ENCODE results near the gene R3HDM2.
A peak's percentile ranks its signal among the peaks of the same experiment; 100 is the strongest.
"Not testable (repeated sequence)": the region's sequence is repeated elsewhere in the genome, so short reads cannot be mapped to it uniquely, and the experiment has no call there.

Gene R3HDM2

DNA sequence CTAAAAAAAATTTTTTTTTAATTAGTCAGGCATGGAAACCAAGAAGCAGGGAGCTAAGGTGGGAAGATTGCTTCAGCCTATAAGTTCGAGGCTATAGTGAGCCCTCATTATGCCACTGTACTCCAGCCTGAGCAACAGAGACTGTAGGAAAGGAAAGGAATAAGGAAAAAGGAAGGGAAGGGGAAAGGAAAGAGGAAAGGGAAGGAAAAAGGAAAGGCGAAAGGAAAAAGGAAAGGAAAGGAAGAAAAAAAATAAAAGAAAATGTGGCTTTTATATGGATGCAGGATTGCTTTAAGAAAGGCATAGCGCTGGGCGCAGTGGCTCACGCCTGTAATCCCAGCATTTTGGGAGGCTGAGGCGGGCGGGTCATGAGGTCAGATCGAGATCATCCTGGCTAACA lies 70.4 kb downstream of the R3HDM2 start:
- no peak for DNase-seq
- in situ Hi-C loops (cut with MboI; ENCODE audit: low pct_unique_long_range_greater_than_20kb, low sequenced_read_pairs) = no loop called here

- in situ Hi-C loops (cut with MboI; ENCODE audit: low pct_unique_long_range_greater_than_20kb, low sequenced_read_pairs) = no loop called here
Observed at GRCh38 chr12:57358646-57359045, 72.2 kb downstream of the R3HDM2 start.

DNA sequence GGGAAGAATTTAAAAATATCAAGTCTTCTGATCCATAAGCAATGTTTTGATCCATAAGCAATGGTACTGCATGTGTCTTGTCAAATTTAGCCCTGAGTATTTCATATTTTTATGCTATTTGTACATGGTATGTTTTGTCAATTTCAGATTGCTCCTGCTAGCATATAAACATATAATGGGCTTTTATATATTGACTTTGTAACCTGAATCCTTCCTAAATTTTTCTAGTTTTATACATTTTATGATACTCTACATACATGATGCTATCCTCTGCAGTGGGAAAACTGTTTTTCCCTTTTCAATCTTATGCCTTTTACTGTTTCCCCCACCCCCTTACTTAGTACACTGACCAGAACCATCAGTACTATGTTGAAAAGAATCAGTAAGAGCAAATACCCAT lies 75.1 kb downstream of the R3HDM2 start:
- in situ Hi-C loops (cut with MboI; ENCODE audit: low pct_unique_long_range_greater_than_20kb, low sequenced_read_pairs) = no loop called here
- DNase-seq = no peak

More at GRCh38 chr12:57358646-57359045, 72.2 kb downstream of the R3HDM2 start:
- no peak for DNase-seq

- in situ Hi-C loops (cut with MboI; ENCODE audit: low pct_unique_long_range_greater_than_20kb, low sequenced_read_pairs) = no loop called here
- no peak for DNase-seq
Observed at GRCh38 chr12:57352166-57352565, 78.7 kb downstream of the R3HDM2 start.

DNA sequence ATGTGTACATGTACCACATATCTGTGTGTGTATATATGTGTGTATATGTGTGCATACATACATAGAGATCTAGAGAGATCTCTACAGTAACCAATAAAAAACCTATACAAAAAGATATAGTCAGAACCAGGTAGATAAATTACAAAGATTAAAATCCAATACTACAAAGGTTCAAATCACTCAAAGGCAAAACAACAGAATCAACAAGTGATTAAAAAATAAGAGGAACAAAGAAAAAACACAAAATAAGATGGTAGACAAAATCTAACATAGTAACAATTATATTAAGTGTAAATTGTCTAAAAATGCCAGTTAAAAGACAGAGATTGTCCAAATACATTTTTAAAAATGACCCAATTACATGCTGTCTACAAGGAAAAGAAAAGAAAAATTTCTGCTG lies 83.6 kb downstream of the R3HDM2 start:
- in situ Hi-C loops (cut with MboI; ENCODE audit: low pct_unique_long_range_greater_than_20kb, low sequenced_read_pairs) = no loop called here

DNA sequence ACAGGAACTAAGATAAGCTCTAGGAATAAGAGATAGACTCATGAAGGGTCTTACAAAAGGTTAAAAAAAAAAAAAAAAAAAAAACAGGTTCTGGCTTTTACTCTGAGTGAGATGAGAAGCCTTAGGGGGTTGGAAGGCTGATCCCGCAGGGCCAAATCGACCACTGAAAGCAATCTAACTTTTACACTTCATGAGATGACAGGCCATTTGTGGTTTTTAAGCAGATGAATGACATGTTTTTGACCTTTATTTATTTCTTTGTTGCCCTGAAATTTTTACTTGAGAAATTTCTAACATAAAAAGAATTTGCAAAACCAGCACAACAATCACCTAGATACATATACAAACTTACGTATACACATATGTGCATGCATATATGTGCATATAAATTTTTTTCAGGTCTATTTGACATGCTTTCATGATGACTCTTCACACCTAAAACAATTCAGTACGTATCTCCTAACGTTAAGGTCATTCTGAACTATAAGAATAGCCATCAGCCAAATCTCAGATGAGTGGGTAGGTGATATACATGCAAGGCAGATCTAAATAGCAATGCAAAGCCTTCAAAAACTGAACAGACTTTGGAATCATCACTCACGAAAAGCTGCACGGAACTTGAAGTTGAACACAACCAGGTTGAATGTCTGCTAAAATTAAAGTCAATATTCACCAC lies 87.0 kb downstream of the R3HDM2 start:
- no peak for DNase-seq
- in situ Hi-C loops (cut with MboI; ENCODE audit: low pct_unique_long_range_greater_than_20kb, low sequenced_read_pairs) = no loop called here

More for the DNA sequence above, 83.6 kb downstream of the R3HDM2 start:
- DNase-seq = no peak

DNA sequence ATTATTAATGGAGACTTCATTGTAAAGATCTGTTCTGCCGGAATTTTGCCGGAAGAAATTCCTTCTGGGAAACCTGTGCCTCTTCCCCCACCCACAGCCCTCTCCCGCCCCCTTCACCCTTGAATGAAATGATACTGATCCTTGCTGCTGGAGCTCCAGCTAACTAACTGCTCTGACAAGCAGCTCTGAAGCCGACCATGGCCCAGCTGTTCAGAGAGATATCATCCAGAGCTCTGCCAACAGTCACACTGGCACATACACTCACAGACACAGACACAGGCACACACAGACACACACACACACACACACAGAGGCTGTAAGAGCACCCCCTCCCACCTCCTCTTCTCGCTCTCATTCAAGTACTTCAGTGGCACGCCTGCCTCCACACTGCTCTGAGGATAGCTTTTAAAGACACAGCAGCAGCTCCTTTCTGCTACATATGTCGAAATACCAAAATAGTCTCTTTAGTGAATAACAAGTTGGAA lies 88.6 kb downstream of the R3HDM2 start:
- DNase-seq = peak; percentile 19
- in situ Hi-C loops (cut with MboI; ENCODE audit: low pct_unique_long_range_greater_than_20kb, low sequenced_read_pairs) = no loop called here

DNA sequence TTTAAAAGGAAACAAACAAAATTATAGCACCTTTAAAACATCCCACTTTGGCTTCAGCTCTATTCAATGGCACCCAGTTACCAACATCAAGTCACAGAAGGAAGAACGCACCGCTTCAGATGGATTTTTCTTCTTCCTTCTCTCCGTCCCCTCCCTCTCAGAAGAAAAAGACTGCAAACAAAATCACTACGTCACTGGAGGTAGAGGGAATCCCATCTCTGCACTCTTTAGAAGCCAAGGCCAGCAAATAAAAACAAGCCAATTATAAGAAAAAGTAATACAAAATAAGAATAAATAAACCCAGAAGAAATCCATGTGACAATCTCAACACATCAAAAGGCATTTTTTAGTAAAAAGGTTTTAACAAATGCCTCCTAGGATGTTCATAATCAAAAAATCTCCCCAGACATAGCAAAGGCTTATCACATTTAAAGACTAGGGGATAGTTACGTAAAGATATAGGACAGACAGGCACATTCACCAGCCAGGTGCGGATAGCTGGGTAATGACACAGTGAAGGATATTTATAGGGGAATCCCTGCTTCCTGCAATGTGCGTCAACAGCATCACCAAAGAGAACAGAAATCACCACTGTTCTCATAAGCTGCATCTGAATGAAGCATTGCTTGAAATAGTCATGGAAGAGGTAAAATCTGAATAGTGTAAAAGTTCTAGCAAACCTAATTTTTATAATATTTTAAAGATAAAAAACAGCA lies 89.4 kb downstream of the R3HDM2 start:
- in situ Hi-C loops (cut with MboI; ENCODE audit: low pct_unique_long_range_greater_than_20kb, low sequenced_read_pairs) = no loop called here
- no peak for DNase-seq

DNA sequence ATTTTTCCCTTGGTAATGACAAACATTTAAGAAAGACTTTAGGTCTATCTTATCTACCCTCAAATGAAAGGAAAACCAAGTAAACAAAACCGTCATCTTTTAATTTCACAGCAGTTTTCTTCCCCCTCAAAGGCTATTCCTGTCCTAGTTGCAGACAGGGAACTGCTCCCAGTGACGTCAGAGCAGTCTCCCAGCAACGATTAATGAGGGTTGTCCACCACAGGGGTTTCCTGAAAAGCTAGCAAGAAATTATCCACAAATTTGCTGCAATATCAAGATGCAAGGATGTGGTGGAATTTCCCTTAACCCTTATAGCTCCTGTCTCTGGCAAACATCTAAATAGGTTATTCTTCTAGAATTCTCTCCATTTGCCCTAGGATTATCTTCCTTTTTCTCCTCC lies 90.7 kb downstream of the R3HDM2 start:
- in situ Hi-C loops (cut with MboI; ENCODE audit: low pct_unique_long_range_greater_than_20kb, low sequenced_read_pairs) = no loop called here
- peak; percentile 49 for DNase-seq

DNA sequence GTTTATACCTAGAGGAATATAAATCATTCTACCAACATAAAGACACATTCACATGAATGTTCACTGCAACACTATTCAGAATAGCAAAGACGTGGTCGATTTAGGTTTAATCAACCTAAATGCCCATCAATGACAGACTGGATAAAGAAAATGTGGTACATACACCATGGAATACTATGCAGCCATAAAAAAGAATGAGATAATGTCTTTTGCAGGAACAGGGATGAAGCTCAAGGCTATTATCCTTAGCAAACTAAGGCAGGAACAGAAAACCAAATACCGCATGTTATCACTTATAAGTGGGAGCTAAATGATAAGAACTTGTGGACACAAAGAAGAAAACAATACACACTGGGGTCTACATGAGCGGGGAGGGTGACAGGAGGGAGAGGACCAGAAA lies 94.5 kb downstream of the R3HDM2 start:
- DNase-seq; in situ Hi-C loops (cut with MboI; ENCODE audit: low pct_unique_long_range_greater_than_20kb, low sequenced_read_pairs): not testable (repeated sequence)

- DNase-seq = no peak
- in situ Hi-C loops (cut with MboI; ENCODE audit: low pct_unique_long_range_greater_than_20kb, low sequenced_read_pairs) = no loop called here
Observed at GRCh38 chr12:57334219-57334618, 96.6 kb downstream of the R3HDM2 start.

DNA sequence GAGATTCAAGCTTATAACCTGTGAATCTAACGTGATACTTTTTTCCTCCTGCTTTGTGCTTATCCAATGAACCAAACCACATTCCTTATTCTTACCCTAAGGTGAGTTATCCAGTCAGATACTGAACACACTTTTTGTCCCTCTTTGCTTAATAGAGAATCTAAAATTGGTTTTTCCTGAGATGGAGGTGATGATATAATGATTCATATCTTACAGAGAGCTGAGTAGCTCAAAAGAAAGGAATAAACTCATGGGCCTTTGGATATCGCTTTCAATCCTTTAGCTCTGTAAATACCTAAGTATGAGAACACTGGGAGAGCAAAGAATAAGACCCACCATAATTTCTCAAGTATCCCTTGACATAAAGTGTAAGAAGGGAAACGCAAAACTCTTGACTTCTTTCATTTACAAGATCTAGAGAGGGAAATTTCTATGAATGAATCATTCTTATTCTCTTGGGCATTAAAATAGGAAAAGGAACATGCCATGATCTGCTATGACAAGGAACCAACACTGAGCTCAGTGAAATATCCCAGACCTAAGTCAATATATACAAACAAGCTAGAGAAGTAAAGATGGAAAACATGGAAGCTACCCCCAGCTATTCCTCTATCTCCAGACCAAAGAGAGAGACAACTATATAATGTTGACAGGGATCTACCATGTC lies 98.1 kb downstream of the R3HDM2 start:
- DNase-seq = no peak
- in situ Hi-C loops (cut with MboI; ENCODE audit: low pct_unique_long_range_greater_than_20kb, low sequenced_read_pairs) = no loop called here

DNA sequence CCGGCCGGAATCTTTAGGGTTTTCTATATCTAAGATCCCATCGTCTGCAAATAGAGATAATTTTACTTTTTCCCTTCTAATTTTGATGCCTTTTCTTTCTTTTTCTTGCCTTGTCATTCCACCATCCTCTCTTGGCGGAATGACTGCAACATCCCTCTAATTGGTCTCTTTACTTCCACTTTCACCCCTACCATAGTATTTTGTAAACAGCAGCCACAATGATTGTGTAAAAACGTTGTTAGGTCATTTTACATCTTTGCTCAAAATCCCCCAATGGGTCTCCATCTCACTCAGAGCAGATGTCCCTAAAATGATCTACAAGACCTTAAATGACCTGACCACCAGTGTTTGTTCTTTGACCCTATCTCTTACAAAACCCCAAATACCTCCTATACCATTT lies 99.9 kb downstream of the R3HDM2 start:
- in situ Hi-C loops (cut with MboI; ENCODE audit: low pct_unique_long_range_greater_than_20kb, low sequenced_read_pairs) = no loop called here
- no peak for DNase-seq

- no peak for DNase-seq
- in situ Hi-C loops (cut with MboI; ENCODE audit: low pct_unique_long_range_greater_than_20kb, low sequenced_read_pairs) = no loop called here
Observed at GRCh38 chr12:57329219-57329618, 101.6 kb downstream of the R3HDM2 start.

GRCh38 chr12:57325395-57325794 lies 105.4 kb downstream of the R3HDM2 start:
- in situ Hi-C loops (cut with MboI; ENCODE audit: low pct_unique_long_range_greater_than_20kb, low sequenced_read_pairs) = no loop called here

DNA sequence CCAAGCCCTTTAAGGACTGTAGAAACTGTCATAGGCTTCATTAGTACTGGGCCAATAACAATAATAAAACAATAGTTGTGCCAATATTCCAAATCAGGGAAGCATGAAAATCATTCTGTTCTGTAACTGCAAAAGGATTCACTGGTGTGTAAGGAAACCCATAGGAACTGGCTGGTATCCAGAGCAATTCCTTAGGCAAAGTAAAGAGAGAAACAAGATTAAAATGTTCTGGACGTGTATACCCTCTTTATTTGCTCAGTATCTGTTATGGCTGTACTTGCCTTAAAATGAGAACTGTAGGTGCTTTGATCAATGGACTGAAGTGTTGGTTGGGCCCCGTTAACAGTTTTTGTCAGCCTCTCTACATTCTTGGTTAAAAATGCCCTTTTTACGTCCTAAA lies 107.4 kb downstream of the R3HDM2 start:
- in situ Hi-C loops (cut with MboI; ENCODE audit: low pct_unique_long_range_greater_than_20kb, low sequenced_read_pairs) = no loop called here

More at GRCh38 chr12:57325395-57325794, 105.4 kb downstream of the R3HDM2 start:
- DNase-seq = no peak

GRCh38 chr12:57320639-57321038 lies 110.2 kb downstream of the R3HDM2 start:
- no peak for DNase-seq
- in situ Hi-C loops (cut with MboI; ENCODE audit: low pct_unique_long_range_greater_than_20kb, low sequenced_read_pairs) = no loop called here

More for the DNA sequence above, 107.4 kb downstream of the R3HDM2 start:
- no peak for DNase-seq

- no peak for DNase-seq
- in situ Hi-C loops (cut with MboI; ENCODE audit: low pct_unique_long_range_greater_than_20kb, low sequenced_read_pairs) = no loop called here
Observed at GRCh38 chr12:57319678-57320469, 111.0 kb downstream of the R3HDM2 start.

DNA sequence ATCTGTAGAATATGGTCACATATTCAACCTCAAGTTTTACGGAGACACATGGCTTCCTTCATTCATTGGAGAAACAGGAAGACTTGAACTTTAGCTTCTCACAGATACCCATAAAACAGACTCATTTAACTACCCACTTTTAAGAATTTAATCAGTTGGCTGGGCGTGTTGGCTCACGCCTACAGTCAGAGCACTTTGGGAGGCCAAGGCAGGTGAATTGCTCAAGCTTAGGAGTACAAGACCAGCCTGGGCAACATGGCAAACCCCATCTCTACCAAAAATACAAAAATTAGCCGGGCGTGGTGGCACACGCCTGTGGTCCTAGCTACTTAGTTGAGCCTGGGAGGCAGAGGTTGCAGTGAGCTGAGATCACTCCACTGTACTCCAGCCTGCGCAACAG lies 115.2 kb downstream of the R3HDM2 start:
- in situ Hi-C loops (cut with MboI; ENCODE audit: low pct_unique_long_range_greater_than_20kb, low sequenced_read_pairs) = no loop called here
- DNase-seq = no peak
